GM23248 (cell line): ENCODE data around the gene CST7. TPM values are rescaled to one million over a fixed set of nuclear protein-coding genes. Genes with fewer than 3 reads are reported as not detected.

Source experiments
- DNase-seq: peaks from one replicate; pipeline ENCODE4 v3.0.0-alpha.2; 2015
- H2AFZ ChIP-seq: fragments of 200-600 bp; sonication (generic); 2 replicates; pipeline ENCODE4 v1.6.1; 2016; ENCODE audit warnings: antibody characterized with exemption
- H3F3A ChIP-seq: fragments of 200-600 bp; sonication (generic); 2 replicates; pipeline ENCODE4 v1.6.1; 2016; ENCODE audit warnings: mild to moderate bottlenecking, antibody characterized with exemption, mixed run types; ENCODE audit not compliant: insufficient read depth
- H3K27ac ChIP-seq: fragments of 200-600 bp; sonication (generic); 2 replicates; pipeline ENCODE4 v1.5.1; 2016; ENCODE audit warnings: mild to moderate bottlenecking
- H3K27me3 ChIP-seq: fragments of 200-600 bp; sonication (generic); replicated peaks from 2 replicates; pipeline ENCODE4 v1.6.1; 2016; ENCODE audit warnings: mild to moderate bottlenecking; ENCODE audit not compliant: insufficient read depth
- H3K36me3 ChIP-seq: fragments of 200-600 bp; sonication (generic); 2 replicates; pipeline ENCODE4 v1.6.1; 2016; ENCODE audit warnings: low read depth, mild to moderate bottlenecking
- H3K4me1 ChIP-seq: fragments of 200-600 bp; sonication (generic); 2 replicates; pipeline ENCODE4 v1.6.1; 2016; ENCODE audit warnings: mild to moderate bottlenecking; ENCODE audit not compliant: insufficient read depth
- H3K4me2 ChIP-seq: fragments of 200-600 bp; sonication (generic); one replicate; pipeline ENCODE4 v1.6.1; 2016; ENCODE audit warnings: mild to moderate bottlenecking; ENCODE audit not compliant: unreplicated experiment
- H3K4me3 ChIP-seq: fragments of 200-600 bp; sonication (generic); 2 replicates; pipeline ENCODE4 v1.5.1; 2016; ENCODE audit warnings: mild to moderate bottlenecking
- H3K79me2 ChIP-seq: fragments of 200-600 bp; sonication (generic); 2 replicates; pipeline ENCODE4 v1.6.1; 2016; ENCODE audit warnings: mild to moderate bottlenecking; ENCODE audit not compliant: insufficient read depth
- H3K9ac ChIP-seq: fragments of 200-600 bp; sonication (generic); 2 replicates; pipeline ENCODE4 v1.6.1; 2016; ENCODE audit warnings: mild to moderate bottlenecking
- H3K9me2 ChIP-seq: fragments of 200-600 bp; sonication (generic); 2 replicates; pipeline ENCODE4 v1.6.1; 2016; ENCODE audit warnings: mixed run types, mild to moderate bottlenecking, moderate library complexity; ENCODE audit not compliant: insufficient read depth
- H3K9me3 ChIP-seq: fragments of 200-600 bp; sonication (generic); one replicate; pipeline ENCODE4 v1.6.1; 2017; ENCODE audit warnings: low read depth
- H4K20me1 ChIP-seq: fragments of 200-600 bp; sonication (generic); 2 replicates; pipeline ENCODE4 v1.6.0; 2016; ENCODE audit not compliant: insufficient read depth
- EZH2 ChIP-seq: fragments of 200-600 bp; sonication (generic); IDR thresholded peaks from 2 replicates; pipeline ENCODE4 v1.6.1; 2018; ENCODE audit warnings: antibody characterized with exemption, mild to moderate bottlenecking; ENCODE audit not compliant: insufficient read depth, poor library complexity, severe bottlenecking
- EZH2phosphoT487 ChIP-seq: fragments of 200-600 bp; sonication (generic); IDR thresholded peaks from 2 replicates; pipeline ENCODE4 v1.6.1; 2018; ENCODE audit warnings: antibody characterized with exemption, moderate library complexity, mild to moderate bottlenecking, low read depth; ENCODE audit not compliant: insufficient read depth
- WGBS, 2 experiments: methylation state at CpG; one replicate each; pipeline ENCODE4 v1.1.6; 2015 to 2017; ENCODE audit warnings: low lambda C conversion rate in 2 of 2, low coverage in 1 of 2; ENCODE audit errors: missing lambda C conversion rate in 2 of 2; 5-methylcytosine and 5-hydroxymethylcytosine counted together
- in situ Hi-C: fragments of 300-500 bp; cut with MboI; formaldehyde crosslinking; loops from 2 replicates; pipeline ENCODE4 v1.15.0; 2020
- polyA plus RNA-seq: library from polyadenylated mRNA; unstranded; fragments of >200 nt; fragmentation: Nextera tagmentation; extraction: Ambion mirVana; gene quantifications from 2 replicates; pipeline ENCODE4 v1.2.1, GENCODE V29; 2016
- total RNA-seq: library from RNA; depleted of rRNA; stranded (reverse); fragments of >200 nt; shearing (Covaris generic); gene quantifications from 2 replicates; pipeline ENCODE4 v1.2.3, GENCODE V29; 2014

CST7 gene
- total and polyA plus RNA-seq, 2 experiments from 2014 or later: not detected

DNA sequence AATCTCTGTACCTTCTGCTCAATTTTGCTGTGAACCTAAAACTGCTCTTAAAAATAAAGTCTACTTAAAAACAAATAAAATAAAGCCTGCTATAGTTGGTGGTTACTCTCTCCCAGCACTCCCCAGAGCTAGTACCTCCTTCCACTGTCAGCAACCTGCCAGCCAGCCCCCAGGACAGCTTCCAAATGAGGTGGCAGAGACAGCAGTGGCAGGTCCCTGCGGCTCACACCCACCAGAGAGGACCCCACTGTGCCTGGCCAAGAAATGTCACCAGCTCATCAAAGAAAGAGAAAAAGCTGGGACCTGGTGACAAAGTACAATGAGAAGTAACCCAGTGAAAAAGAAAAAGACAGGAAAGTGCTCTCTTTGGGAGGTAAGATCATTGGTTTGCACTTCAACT, 28.3 kb downstream of the CST7 start:
- 0 out of 2 replicates have a peak, but pooled peaks cover 4% of the 10 kb centered on the region for H4K20me1 ChIP-seq
- in situ Hi-C loops: loop anchor here (25.0 kb wide), 2 partner anchors 535 to 885 kb away; no protein-coding TSS in a partner anchor
- 0 out of 2 replicates have a peak, but pooled peaks cover 7% of the 10 kb centered on the region for H3K79me2 ChIP-seq
- H3K27me3 ChIP-seq: no peaks in the 10 kb centered on the region
- H3K4me3 ChIP-seq: no peak overlapping the region
- no peaks in the 10 kb centered on the region for H3F3A ChIP-seq
- H3K4me1 ChIP-seq: no peaks in the 10 kb centered on the region
- DNase-seq: no peak
- H3K9me3 ChIP-seq: no peaks in the 10 kb centered on the region
- no peaks in the 10 kb centered on the region for H3K9me2 ChIP-seq
- TF ChIP-seq EZH2phosphoT487 (no peak), EZH2 (no peak)
- WGBS, 2 experiments: 95 to 100% methylated on average over 1 of the region's 1 CpG
- H3K9ac ChIP-seq: no peak overlapping the region
- H3K27ac ChIP-seq: no peak overlapping the region
- peaks cover 9% of the 10 kb centered on the region; the same call in 1 of the 2 replicates for H3K36me3 ChIP-seq
- no peak overlapping the region for H2AFZ ChIP-seq
- no peak overlapping the region for H3K4me2 ChIP-seq

DNA sequence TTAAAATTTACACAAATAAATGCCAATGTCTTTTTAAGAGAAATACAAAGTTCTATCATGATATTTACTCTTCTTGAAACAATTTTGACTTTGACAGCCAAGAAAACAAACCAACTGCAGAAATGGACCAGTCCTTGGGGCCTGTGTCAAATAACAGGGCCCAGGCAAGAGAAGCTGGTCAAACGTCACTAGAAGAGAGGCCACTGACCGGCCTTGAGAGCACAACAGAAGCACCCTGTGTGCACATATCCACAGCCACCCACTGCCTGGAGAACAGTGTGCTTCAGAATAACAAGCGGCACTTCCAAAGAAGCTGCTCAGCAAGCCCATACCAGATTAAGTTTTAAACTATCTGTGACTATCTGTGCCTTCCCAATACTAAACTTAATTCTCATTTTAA, 28.7 kb downstream of the CST7 start:
- 91 to 92% methylated on average over 3 of the region's 3 CpGs for WGBS, 2 experiments
- Histone ChIP-seq H3K9me2 (no peaks in the 10 kb centered on the region), H3K4me3 (no peak overlapping the region), H3F3A (no peaks in the 10 kb centered on the region), H4K20me1 (0 out of 2 replicates have a peak, but pooled peaks cover 4% of the 10 kb centered on the region), H3K27ac (no peak overlapping the region), H3K4me2 (no peak overlapping the region), H3K9me3 (no peaks in the 10 kb centered on the region), H2AFZ (no peak overlapping the region), H3K9ac (no peak overlapping the region), H3K27me3 (no peaks in the 10 kb centered on the region), H3K4me1 (no peaks in the 10 kb centered on the region), H3K79me2 (0 out of 2 replicates have a peak, but pooled peaks cover 8% of the 10 kb centered on the region), H3K36me3 (peaks cover 6% of the 10 kb centered on the region; the same call in 1 of the 2 replicates)
- in situ Hi-C loops: loop anchor here (25.0 kb wide), 2 partner anchors 535 to 885 kb away; no protein-coding TSS in a partner anchor
- TF ChIP-seq EZH2phosphoT487 (no peak), EZH2 (no peak)
- DNase-seq: no peak

DNA sequence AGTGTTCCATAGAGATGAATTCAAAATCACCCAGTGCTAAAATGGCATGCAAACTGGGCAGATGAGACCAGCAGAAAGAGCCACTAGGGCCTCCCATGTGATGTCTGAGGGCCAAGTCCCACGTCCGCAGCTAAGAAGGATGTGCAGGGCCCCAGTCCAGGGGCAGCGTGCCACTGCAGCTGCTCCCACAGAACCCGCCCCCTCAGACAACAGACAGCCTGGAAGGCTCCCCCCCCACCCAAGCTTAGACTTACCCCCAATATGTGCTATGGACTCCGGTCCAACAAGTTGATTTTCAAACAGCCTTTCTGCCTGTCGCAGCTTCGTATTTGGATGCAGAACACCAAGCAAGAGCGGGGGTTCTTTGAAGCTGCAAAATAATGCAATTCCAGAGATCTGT, 29.4 kb downstream of the CST7 start:
- Histone ChIP-seq H3F3A (no peaks in the 10 kb centered on the region), H4K20me1 (0 out of 2 replicates have a peak, but pooled peaks cover 4% of the 10 kb centered on the region), H3K36me3 (no peaks in the 10 kb centered on the region; the same call in 1 of the 2 replicates), H3K9me2 (no peaks in the 10 kb centered on the region), H3K4me1 (no peaks in the 10 kb centered on the region), H3K27me3 (no peaks in the 10 kb centered on the region), H3K27ac (no peak overlapping the region), H3K9ac (no peak overlapping the region), H3K79me2 (peaks cover 15% of the 10 kb centered on the region; the same call in 1 of the 2 replicates), H3K9me3 (no peaks in the 10 kb centered on the region), H3K4me3 (no peak overlapping the region), H2AFZ (no peak overlapping the region), H3K4me2 (no peak overlapping the region)
- WGBS, 2 experiments: 67 to 70% methylated on average over 8 of the region's 8 CpGs
- DNase-seq: no peak
- TF ChIP-seq EZH2phosphoT487: no peak
- no peak for TF ChIP-seq EZH2
- in situ Hi-C loops: loop anchor here (25.0 kb wide), 2 partner anchors 534 to 884 kb away; no protein-coding TSS in a partner anchor

DNA sequence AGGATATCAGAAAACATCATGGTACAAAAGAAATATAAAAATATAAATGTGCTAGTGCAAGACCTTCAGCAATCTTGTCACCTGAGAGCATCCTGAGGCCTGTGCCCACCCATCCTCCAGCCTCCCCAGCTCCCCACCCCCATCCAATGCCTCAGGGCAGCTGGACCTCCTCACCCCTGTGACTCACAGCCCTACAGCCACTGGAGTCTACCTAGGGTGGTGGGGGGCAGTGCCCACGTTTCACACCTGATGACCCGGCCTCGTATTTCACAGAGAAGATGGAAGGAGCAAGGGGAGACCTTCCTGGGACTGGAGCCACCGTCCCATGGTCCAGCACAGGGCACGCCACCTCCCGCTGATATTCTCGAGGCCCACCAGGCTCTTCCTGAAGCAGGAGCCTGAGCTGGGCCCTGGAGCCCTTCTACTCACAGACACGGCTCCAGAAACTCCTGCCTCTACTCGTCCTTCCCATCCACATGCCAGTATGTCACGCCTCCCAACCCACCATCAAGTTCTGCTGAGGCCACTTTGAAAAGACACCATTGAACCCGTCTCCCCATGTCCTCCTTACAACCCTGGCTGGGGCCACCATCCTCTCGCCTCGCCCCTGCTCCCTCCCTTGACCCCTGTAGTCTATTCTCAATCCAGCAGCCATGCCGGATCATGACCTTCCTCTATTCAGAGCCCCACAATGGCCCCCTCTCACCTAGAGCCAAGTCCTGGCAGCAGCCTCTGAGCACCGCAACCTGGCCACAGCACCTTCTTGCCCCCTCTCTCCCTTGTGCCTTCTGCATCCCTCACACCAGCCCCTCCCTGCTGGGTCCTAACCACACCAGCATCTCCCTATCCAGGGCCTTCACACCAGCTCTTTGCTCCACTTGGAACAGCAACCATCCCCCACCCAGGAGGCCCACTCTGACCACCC, 30.2 kb downstream of the CST7 start:
- Histone ChIP-seq H3F3A (no peaks in the 10 kb centered on the region), H3K79me2 (peaks cover 18% of the 10 kb centered on the region), H3K4me3 (no peak overlapping the region), H3K4me1 (no peaks in the 10 kb centered on the region), H3K27ac (no peak overlapping the region), H3K36me3 (no peaks in the 10 kb centered on the region; the same call in 1 of the 2 replicates), H3K9ac (no peak overlapping the region), H3K9me2 (no peaks in the 10 kb centered on the region), H3K27me3 (no peaks in the 10 kb centered on the region), H3K9me3 (no peaks in the 10 kb centered on the region), H3K4me2 (no peak overlapping the region), H2AFZ (no peak overlapping the region), H4K20me1 (0 out of 2 replicates have a peak, but pooled peaks cover 2% of the 10 kb centered on the region)
- TF ChIP-seq EZH2: no peak
- no peak for TF ChIP-seq EZH2phosphoT487
- WGBS, 2 experiments: 93% methylated on average over 15 of the region's 15 CpGs
- no peak for DNase-seq
- in situ Hi-C loops: loop anchor here (25.0 kb wide), 2 partner anchors 533 to 883 kb away; no protein-coding TSS in a partner anchor
